Kidney (tissue), 14 donors: ENCODE data around the gene FAR1. TPM values are rescaled to one million over a fixed set of nuclear protein-coding genes. Genes with fewer than 3 reads are reported as not detected.

Experiments used
- DNase-seq, 5 donors: peaks; one replicate each; pipeline ENCODE4 v3.0.0-alpha.2; 2013 to 2020
- FAIRE-seq: peaks from 2 replicates; lab custom pipeline; 2012; peaks lifted over from hg19 to GRCh38; lab: Jason Lieb, UNC
- H3K27ac ChIP-seq, 2 donors: one replicate each; pipeline ENCODE4 v1.7.0; 2013; ENCODE audit warnings: low read depth in 2 of 2, low read length in 2 of 2, inconsistent platforms in 1 of 2
- H3K27me3 ChIP-seq: one replicate; pipeline ENCODE4 v1.7.1; 2013; ENCODE audit warnings: low read length, inconsistent platforms; ENCODE audit not compliant: control insufficient read depth, insufficient read depth
- H3K36me3 ChIP-seq, 3 donors: one replicate each; pipeline versions ENCODE4 v1.7.0 to v1.7.1; 2013; ENCODE audit warnings: low read length in 3 of 3, control low read depth in 1 of 3, inconsistent platforms in 1 of 3; ENCODE audit not compliant: insufficient read depth in 3 of 3, control insufficient read depth in 2 of 3
- H3K4me1 ChIP-seq, 3 donors: one replicate each; pipeline versions ENCODE4 v1.7.0 to v1.7.1; 2013; ENCODE audit warnings: low read length in 3 of 3, inconsistent platforms in 1 of 3, low read depth in 1 of 3; ENCODE audit not compliant: control insufficient read depth in 2 of 3, insufficient read depth in 2 of 3
- H3K4me3 ChIP-seq, 3 donors: one replicate each; pipeline versions ENCODE4 v1.7.0 to v1.8.1; 2013; ENCODE audit warnings: low read length in 3 of 3, control low read depth in 1 of 3, inconsistent platforms in 1 of 3
- H3K9ac ChIP-seq, 3 donors: one replicate each; pipeline versions ENCODE4 v1.7.0 to v1.7.1; 2013; ENCODE audit warnings: low read length in 3 of 3, control low read depth in 1 of 3, inconsistent platforms in 1 of 3
- H3K9me3 ChIP-seq, 3 donors: one replicate each; pipeline versions ENCODE4 v1.7.0 to v1.7.1; 2013; ENCODE audit warnings: low read length in 3 of 3, control low read depth in 1 of 3, inconsistent platforms in 1 of 3; ENCODE audit not compliant: control insufficient read depth in 2 of 3, insufficient read depth in 1 of 3
- intact Hi-C: fragments of 100-400 bp; cut with DNase I; formaldehyde crosslinking; loops from one replicate; pipeline ENCODE4 v1.11.1; 2022
- polyA plus RNA-seq: library from polyadenylated mRNA; stranded (reverse); fragments of 350-450 nt; fragmentation: Illumina TruSeq; extraction: RNeasy Lipid Tissue Mini Kit (QIAGEN cat#74804); gene quantifications from one replicate; pipeline ENCODE4 v1.2.3, GENCODE V29; 2014; ENCODE audit warnings: low read depth, low replicate concordance; ENCODE audit not compliant: insufficient read depth
- total RNA-seq: library from RNA; stranded (reverse); fragmentation: NEBNext Ultra II Directional; extraction: Animal tissue kit (Norgen Biotek cat#: 25700); gene quantifications from one replicate; pipeline ENCODE4 v1.2.1, GENCODE V29; 2021
- TF ChIP-seq, protein P1 (sequence below): IDR thresholded peaks from 3 replicates; pipeline ENCODE4 v1.5.1; 2012; ENCODE audit warnings: mild to moderate bottlenecking, moderate library complexity, borderline replicate concordance; ENCODE audit not compliant: insufficient read depth; ENCODE audit errors: extremely low read depth
- donor health status: control.
- donor health status: control.
- donor health status: control.
- donor health status: control.
- donor health status: control.
- donor health status: DM: yes; HTN: yes; CAD: no.
- donor health status: Normal renal cell carcinoma (clear cell type).

Gene FAR1
- total and polyA plus RNA-seq, 2 donors from 2014 or later = 12.6 to 53.7 TPM

DNA sequence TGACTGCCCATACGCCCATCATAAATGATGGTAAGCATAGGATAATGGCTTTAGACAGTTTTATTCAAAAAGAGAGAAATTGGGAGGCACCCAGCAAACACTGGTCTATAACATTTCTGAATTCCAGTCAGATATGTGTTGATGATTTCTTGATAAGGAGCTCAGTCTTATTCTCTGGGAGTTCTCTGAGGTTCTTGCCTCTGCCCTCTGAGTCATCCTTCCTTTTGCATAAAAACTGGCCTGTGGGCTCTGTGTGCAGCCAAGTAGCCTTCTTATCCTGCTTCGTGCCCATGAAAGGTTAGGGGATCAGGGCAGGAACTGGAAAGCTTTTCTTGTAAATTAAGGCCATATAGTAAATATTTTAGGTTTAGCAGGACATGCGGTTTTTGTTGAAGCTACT lies 48.9 kb downstream of the FAR1 start:
- TF ChIP-seq, protein P1, sequence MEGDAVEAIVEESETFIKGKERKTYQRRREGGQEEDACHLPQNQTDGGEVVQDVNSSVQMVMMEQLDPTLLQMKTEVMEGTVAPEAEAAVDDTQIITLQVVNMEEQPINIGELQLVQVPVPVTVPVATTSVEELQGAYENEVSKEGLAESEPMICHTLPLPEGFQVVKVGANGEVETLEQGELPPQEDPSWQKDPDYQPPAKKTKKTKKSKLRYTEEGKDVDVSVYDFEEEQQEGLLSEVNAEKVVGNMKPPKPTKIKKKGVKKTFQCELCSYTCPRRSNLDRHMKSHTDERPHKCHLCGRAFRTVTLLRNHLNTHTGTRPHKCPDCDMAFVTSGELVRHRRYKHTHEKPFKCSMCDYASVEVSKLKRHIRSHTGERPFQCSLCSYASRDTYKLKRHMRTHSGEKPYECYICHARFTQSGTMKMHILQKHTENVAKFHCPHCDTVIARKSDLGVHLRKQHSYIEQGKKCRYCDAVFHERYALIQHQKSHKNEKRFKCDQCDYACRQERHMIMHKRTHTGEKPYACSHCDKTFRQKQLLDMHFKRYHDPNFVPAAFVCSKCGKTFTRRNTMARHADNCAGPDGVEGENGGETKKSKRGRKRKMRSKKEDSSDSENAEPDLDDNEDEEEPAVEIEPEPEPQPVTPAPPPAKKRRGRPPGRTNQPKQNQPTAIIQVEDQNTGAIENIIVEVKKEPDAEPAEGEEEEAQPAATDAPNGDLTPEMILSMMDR = no peak
- intact Hi-C loops = no loop called here
- FAIRE-seq (no peak), DNase-seq (no peak)
- Histone ChIP-seq H3K27me3 (no peaks in the 10 kb centered on the region), H3K4me3 (no peak overlapping the region), H3K4me1 (no peaks in the 10 kb centered on the region), H3K9ac (no peak overlapping the region), H3K27ac (no peak overlapping the region), H3K36me3 (peaks cover 2 to 9% (median 9%) of the 10 kb centered on the region in 3 donors), H3K9me3 (no peaks in the 10 kb centered on the region)

DNA sequence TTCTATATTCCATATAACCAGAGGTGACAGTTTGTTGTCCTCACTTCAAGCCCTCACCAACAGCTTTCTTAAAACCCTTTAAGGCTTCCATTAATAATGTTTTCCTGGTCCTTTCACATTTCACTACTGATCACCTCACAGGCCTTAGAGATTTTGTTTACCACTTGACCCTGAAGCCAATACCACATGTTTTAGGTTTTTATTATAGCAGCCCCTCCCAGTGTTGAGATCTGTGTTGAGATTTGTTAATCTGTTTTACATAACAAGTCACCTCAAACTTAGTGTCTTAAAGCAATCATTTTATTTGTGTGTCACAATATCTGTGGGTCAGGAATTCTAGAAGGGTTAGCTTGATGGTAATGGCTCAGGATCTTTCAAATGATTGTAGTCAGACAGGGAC lies 49.9 kb downstream of the FAR1 start:
- Histone ChIP-seq H3K27me3 (no peaks in the 10 kb centered on the region), H3K27ac (no peak overlapping the region), H3K36me3 (peaks cover 2 to 9% (median 9%) of the 10 kb centered on the region in 3 donors), H3K9me3 (no peaks in the 10 kb centered on the region), H3K4me3 (no peak overlapping the region), H3K4me1 (no peaks in the 10 kb centered on the region), H3K9ac (no peak overlapping the region)
- DNase-seq (no peak), FAIRE-seq (no peak)
- TF ChIP-seq, protein P1 = no peak
- intact Hi-C loops = no loop called here

DNA sequence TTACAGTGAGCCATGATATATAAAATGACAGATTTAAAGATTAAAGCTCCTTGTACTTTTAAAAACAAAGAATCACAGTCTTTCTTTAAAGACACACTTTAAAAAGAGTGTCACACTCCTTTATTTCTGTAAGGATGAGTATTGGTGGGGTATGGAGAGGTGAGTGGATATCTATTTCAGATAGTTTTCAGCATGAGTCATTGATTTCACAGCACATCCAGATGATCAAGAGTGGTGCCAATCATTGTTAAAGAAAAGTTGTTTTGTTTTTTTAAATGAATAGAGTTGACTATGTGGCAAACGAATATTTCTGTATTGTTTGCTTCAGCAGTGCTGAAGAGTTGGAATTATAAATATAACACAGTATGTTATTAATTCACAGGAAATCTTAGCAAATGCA lies 52.5 kb downstream of the FAR1 start:
- Histone ChIP-seq H3K4me3 (no peak overlapping the region), H3K9me3 (no peaks in the 10 kb centered on the region), H3K27me3 (no peaks in the 10 kb centered on the region), H3K4me1 (no peaks in the 10 kb centered on the region), H3K9ac (no peak overlapping the region), H3K36me3 (peaks cover 0 to 7% (median 2%) of the 10 kb centered on the region in 3 donors), H3K27ac (no peak overlapping the region)
- intact Hi-C loops = no loop called here
- no peak for FAIRE-seq
- DNase-seq = no peak
- TF ChIP-seq, protein P1 = no peak

DNA sequence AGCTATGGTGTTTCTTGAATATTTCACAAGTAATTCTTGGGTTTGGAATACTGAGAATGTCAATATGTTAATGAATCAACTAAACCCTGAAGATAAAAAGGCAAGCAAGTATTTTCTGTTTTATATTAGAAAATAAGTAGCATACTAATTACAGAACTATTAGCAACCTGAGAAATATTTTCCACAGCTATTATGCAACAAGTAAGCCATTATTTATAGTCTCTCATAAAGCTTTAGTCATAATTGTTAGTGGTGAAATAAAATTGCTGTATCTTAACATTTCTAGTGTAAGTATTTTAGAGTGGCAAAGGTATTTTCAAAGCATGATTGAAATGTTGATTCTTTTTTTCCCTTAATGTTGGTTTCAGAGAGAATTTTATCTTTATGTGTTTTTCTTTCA lies 53.3 kb downstream of the FAR1 start:
- H3K27me3 ChIP-seq = no peaks in the 10 kb centered on the region
- peak; percentile 66 for FAIRE-seq
- no peaks in the 10 kb centered on the region for H3K9me3 ChIP-seq
- no peak overlapping the region for H3K27ac ChIP-seq
- DNase-seq = no peak
- TF ChIP-seq, protein P1 = no peak
- H3K36me3 ChIP-seq = peaks cover 0 to 7% (median 2%) of the 10 kb centered on the region in 3 donors
- H3K9ac ChIP-seq = no peak overlapping the region
- intact Hi-C loops = no loop called here
- H3K4me1 ChIP-seq = no peaks in the 10 kb centered on the region
- no peak overlapping the region for H3K4me3 ChIP-seq
